GM12878 (cell line): ENCODE results near the gene S1PR2. TPM values are rescaled to one million over a fixed set of nuclear protein-coding genes. Genes with fewer than 3 reads are reported as not detected.

ENCODE experiments used
- ATAC-seq: fragments of 200-7000 bp; cut with Tn5 transposase; 3 replicates; pipeline ENCODE4 v1.9.1; 2020; ENCODE audit warnings: mild to moderate bottlenecking, moderate library complexity
- BruUV-seq: library from RNA; stranded (reverse); fragments of 400-500 nt; replicated peaks from 2 replicates; lab custom pipeline; 2021; lab: Mats Ljungman, UMichigan
- CTCF ChIA-PET: fragments of 300-600 bp; sonication (Branson Sonifier 250); formaldehyde crosslinking; extraction: SDS; loops from one replicate; lab custom pipeline; 2021; ENCODE audit warnings: inconsistent platforms; lab: Yijun Ruan, JAX
- POLR2A ChIA-PET: fragments of 350-600 bp; formaldehyde crosslinking; extraction: SDS; loops from one replicate; lab custom pipeline; 2021; ENCODE audit warnings: inconsistent platforms; lab: Charles Lee
- RAD21 ChIA-PET: fragments of 300-600 bp; sonication (Branson Sonifier 250); formaldehyde crosslinking; loops from one replicate; lab custom pipeline; 2023; ENCODE audit warnings: antibody characterized with exemption; ENCODE audit not compliant: unreplicated experiment; lab: Charles Lee
- SMC1A ChIA-PET: fragments of 300-600 bp; sonication (Branson Sonifier 250); formaldehyde crosslinking; loops from one replicate; lab custom pipeline; 2023; ENCODE audit not compliant: unreplicated experiment, uncharacterized antibody; lab: Charles Lee
- DNase-seq: peaks from one replicate; pipeline ENCODE4 v3.0.0-alpha.2; 2011; ENCODE audit warnings: low read depth, low spot score
- FAIRE-seq: peaks from 3 replicates; lab custom pipeline; 2011; peaks lifted over from hg19 to GRCh38; lab: Jason Lieb, UNC
- H2AFZ ChIP-seq: 2 replicates; pipeline ENCODE4 v1.6.0; 2011; ENCODE audit warnings: low read depth, low read length, control low read depth; ENCODE audit not compliant: control insufficient read depth
- H3K27ac ChIP-seq: 2 replicates; pipeline ENCODE4 v1.5.1; 2011; ENCODE audit warnings: control low read depth; ENCODE audit not compliant: control insufficient read depth, insufficient read depth
- H3K27me3 ChIP-seq, 2 experiments: replicated peaks in 1 of 2; 2 replicates each; pipeline versions ENCODE4 v1.6.0 to v1.6.1; 2011; ENCODE audit warnings: low read length in 1 of 2; ENCODE audit not compliant: control insufficient read depth in 2 of 2, insufficient read depth in 2 of 2
- H3K36me3 ChIP-seq, 2 experiments: 2 replicates each; pipeline ENCODE4 v1.5.1; 2011; ENCODE audit warnings: low read length in 1 of 2; ENCODE audit not compliant: control insufficient read depth in 2 of 2, insufficient read depth in 2 of 2
- H3K4me1 ChIP-seq: 2 replicates; pipeline ENCODE4 v1.6.1; 2011; ENCODE audit warnings: mild to moderate bottlenecking, low read length, moderate library complexity, mixed read lengths; ENCODE audit not compliant: control insufficient read depth, insufficient read depth
- H3K4me2 ChIP-seq: 2 replicates; pipeline ENCODE4 v1.6.0; 2011; ENCODE audit warnings: control low read depth; ENCODE audit not compliant: control insufficient read depth, insufficient read depth
- H3K4me3 ChIP-seq: fragments of 200-600 bp; sonication (generic); 2 replicates; pipeline ENCODE4 v1.5.1; 2016
- H3K79me2 ChIP-seq: 2 replicates; pipeline ENCODE4 v1.6.0; 2011; ENCODE audit warnings: low read length; ENCODE audit not compliant: control insufficient read depth, insufficient read depth
- H3K9ac ChIP-seq: 2 replicates; pipeline ENCODE4 v1.8.0; 2011; ENCODE audit warnings: low read length, control low read depth, mixed read lengths; ENCODE audit not compliant: control insufficient read depth, insufficient read depth
- H3K9me3 ChIP-seq: replicated peaks from 3 replicates; pipeline ENCODE4 v1.5.1; 2011; ENCODE audit warnings: mild to moderate bottlenecking, low read length; ENCODE audit not compliant: control insufficient read depth, insufficient read depth
- H4K20me1 ChIP-seq: 2 replicates; pipeline ENCODE4 v1.6.0; 2011; ENCODE audit not compliant: control insufficient read depth, insufficient read depth
- CHD2 ChIP-seq: IDR thresholded peaks from 2 replicates; pipeline ENCODE4 v1.6.1; 2011; ENCODE audit warnings: low read depth, low read length, improper control_type of control experiment, borderline replicate concordance
- EGR1 ChIP-seq, 2 experiments: IDR thresholded peaks; 1 replicate in 1 of 2; 2 replicates in 1 of 2; pipeline ENCODE4 v1.6.1; 2011 to 2012; ENCODE audit warnings: low read depth in 2 of 2, low read length in 2 of 2, borderline replicate concordance in 1 of 2, mild to moderate bottlenecking in 1 of 2, moderate library complexity in 1 of 2
- FOXK2 ChIP-seq: fragments of 450-650 bp; IDR thresholded peaks from 2 replicates; pipeline ENCODE4 v1.6.1; 2017; ENCODE audit warnings: mild to moderate bottlenecking, moderate library complexity
- GATAD2B ChIP-seq: fragments of 450-650 bp; conservative IDR thresholded peaks from 2 replicates; pipeline ENCODE4 v1.6.1; 2017; ENCODE audit warnings: low read depth, mild to moderate bottlenecking, moderate library complexity
- JUND ChIP-seq: IDR thresholded peaks from 2 replicates; pipeline ENCODE4 v1.6.1; 2012; ENCODE audit warnings: low read depth, mild to moderate bottlenecking, low read length, improper control_type of control experiment, moderate library complexity
- KDM1A ChIP-seq: fragments of 200-600 bp; sonication (generic); IDR thresholded peaks from 2 replicates; pipeline ENCODE4 v1.6.1; 2016; ENCODE audit warnings: borderline replicate concordance
- KLF5 ChIP-seq: fragments of 450-650 bp; IDR thresholded peaks from 2 replicates; pipeline ENCODE4 v1.6.1; 2014; ENCODE audit warnings: mild to moderate bottlenecking; ENCODE audit not compliant: partially characterized antibody
- MEF2A ChIP-seq: IDR thresholded peaks from 2 replicates; pipeline ENCODE4 v1.6.1; 2011; ENCODE audit warnings: low read depth, mild to moderate bottlenecking, low read length, moderate library complexity; ENCODE audit not compliant: insufficient read depth
- MYB ChIP-seq: fragments of 150-350 bp; IDR thresholded peaks from 2 replicates; pipeline ENCODE4 v1.6.1; 2014; ENCODE audit warnings: mild to moderate bottlenecking, low read depth, low read length, borderline replicate concordance
- NR2C2 ChIP-seq: IDR thresholded peaks from 2 replicates; pipeline ENCODE4 v1.6.1; 2011; ENCODE audit warnings: borderline replicate concordance, low read depth; ENCODE audit not compliant: control insufficient read depth, insufficient read length
- PAX5 ChIP-seq: IDR thresholded peaks from 2 replicates; pipeline ENCODE4 v1.6.1; 2011; ENCODE audit warnings: low read depth, low read length, borderline replicate concordance
- RUNX3 ChIP-seq: IDR thresholded peaks from 2 replicates; pipeline ENCODE4 v1.6.1; 2012; ENCODE audit warnings: low read length, inconsistent platforms
- SMAD5 ChIP-seq: IDR thresholded peaks from 2 replicates; pipeline ENCODE4 v1.6.1; 2016; ENCODE audit warnings: antibody characterized with exemption, low read depth
- SREBF1 ChIP-seq: IDR thresholded peaks from 2 replicates; pipeline ENCODE4 v1.6.1; 2012; ENCODE audit warnings: mild to moderate bottlenecking, low read length
- SRF ChIP-seq, 2 experiments: IDR thresholded peaks; 2 replicates each; pipeline ENCODE4 v1.6.1; 2011; ENCODE audit warnings: low read depth in 2 of 2, low read length in 2 of 2, mild to moderate bottlenecking in 1 of 2, moderate library complexity in 1 of 2
- TARDBP ChIP-seq: IDR thresholded peaks from 2 replicates; pipeline ENCODE4 v1.6.1; 2016; ENCODE audit warnings: borderline replicate concordance
- TCF12 ChIP-seq: IDR thresholded peaks from 2 replicates; pipeline ENCODE4 v1.6.1; 2011; ENCODE audit warnings: low read depth, mild to moderate bottlenecking, low read length
- WGBS: methylation state at CpG from one replicate; pipeline ENCODE4 v1.1.6; 2016; ENCODE audit warnings: low lambda C conversion rate; ENCODE audit not compliant: insufficient replicate concordance, insufficient coverage; ENCODE audit errors: missing lambda C conversion rate; 5-methylcytosine and 5-hydroxymethylcytosine counted together
- in situ Hi-C: fragments of 300-500 bp; cut with MboI; formaldehyde crosslinking; loops from 9 replicates; pipeline ENCODE4 v1.14.3; 2018; ENCODE audit warnings: mixed read lengths
- intact Hi-C: fragments of 100-400 bp; cut with micrococcal nuclease; formaldehyde crosslinking; loops from one replicate; pipeline ENCODE4 v1.14.2; 2022; ENCODE audit not compliant: unreplicated experiment
- polyA plus RNA-seq, 11 experiments: library from polyadenylated mRNA; depleted of rRNA in 4 of 11; unstranded in 6 of 11; stranded (reverse) in 5 of 11; fragments of >200 nt; fragmentation: Nextera tagmentation in 4 of 11; fragmentation: Illumina TruSeq in 1 of 11; extraction: Ambion mirVana in 4 of 11; extraction: Trizol in 1 of 11; gene quantifications; 1 replicate in 1 of 11; 2 replicates in 10 of 11; pipeline versions ENCODE4 v1.2.1 to v1.2.3, GENCODE V29; 2011 to 2016; ENCODE audit warnings: inconsistent platforms in 2 of 11, missing spikeins in 2 of 11, low read depth in 1 of 11
- total RNA-seq, 4 experiments: library from RNA; depleted of rRNA in 3 of 4; stranded (reverse); fragments of >200 nt in 3 of 4; fragmentation: Illumina TruSeq in 1 of 4; extraction: Trizol in 1 of 4; gene quantifications; 2 replicates each; pipeline versions ENCODE4 v1.2.1 to v1.2.3, GENCODE V29; 2013 to 2021
- TF ChIP-seq, protein P1 (sequence below): IDR thresholded peaks from 2 replicates; pipeline ENCODE4 v1.6.1; 2011; ENCODE audit warnings: low read depth, mild to moderate bottlenecking, low read length, moderate library complexity, borderline replicate concordance; ENCODE audit errors: extremely low read depth
- TF ChIP-seq, protein P2 (sequence below): IDR thresholded peaks from 2 replicates; pipeline ENCODE4 v1.6.1; 2012; ENCODE audit warnings: low read depth, low read length, improper control_type of control experiment
- TF ChIP-seq, protein P3 (sequence below): fragments of 450-650 bp; conservative IDR thresholded peaks from 2 replicates; pipeline ENCODE4 v1.6.1; 2017; ENCODE audit warnings: mild to moderate bottlenecking, moderate library complexity

Gene S1PR2
- total and polyA plus RNA-seq, 10 of the 15 experiments (the other 5 are each of a cell fraction or from before 2014, with no cell fraction given), result 4.9 to 26.8 (median 11.6) TPM

DNA sequence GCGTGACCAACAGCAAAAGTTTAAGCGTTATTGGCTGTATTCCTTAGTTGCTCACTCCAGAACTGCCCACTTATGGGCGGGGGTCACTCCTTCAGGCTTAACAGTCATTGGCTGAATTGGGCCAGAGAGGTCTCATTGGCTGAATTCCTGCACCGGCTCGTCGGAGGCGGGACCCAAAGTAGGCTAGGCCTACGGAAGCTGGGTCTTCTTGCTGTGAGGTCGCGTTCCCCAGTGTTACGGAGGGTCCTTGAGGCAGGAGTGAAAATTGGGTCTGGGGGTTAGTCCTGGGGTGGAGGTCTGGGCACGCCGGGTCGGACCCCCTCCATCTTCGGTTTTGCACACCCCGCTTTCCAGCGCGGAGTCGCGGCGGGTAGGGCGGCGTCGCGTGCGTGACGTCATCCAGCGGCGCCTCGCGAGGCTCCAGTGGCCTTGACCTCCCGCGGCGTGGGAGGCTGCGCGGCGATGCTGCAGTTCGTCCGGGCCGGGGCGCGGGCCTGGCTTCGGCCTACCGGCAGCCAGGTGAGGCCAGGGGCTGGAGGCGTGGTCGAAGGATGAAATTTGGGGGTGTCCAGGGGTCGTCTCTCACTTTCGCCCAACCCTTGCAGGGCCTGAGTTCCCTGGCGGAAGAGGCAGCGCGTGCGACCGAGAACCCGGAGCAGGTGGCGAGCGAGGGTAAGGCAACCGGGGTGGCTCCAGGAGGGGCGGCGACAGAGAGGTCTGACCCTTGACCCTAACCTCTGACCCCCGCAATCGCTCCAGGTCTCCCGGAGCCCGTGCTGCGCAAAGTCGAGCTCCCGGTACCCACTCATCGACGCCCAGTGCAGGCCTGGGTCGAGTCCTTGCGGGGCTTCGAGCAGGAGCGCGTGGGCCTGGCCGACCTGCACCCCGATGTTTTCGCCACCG is 20.9 kb upstream of the S1PR2 start, which contains the start of gene MRPL4:
MRPL4 (plus strand) TSS at position 423 of the 903 bp plus-strand sequence; CDS start at position 463, 40 bp downstream.
- FAIRE-seq (peak; percentile 99), ATAC-seq (peak; percentile 97), DNase-seq (peak; percentile 96)
- Histone ChIP-seq H3K27me3 (no peaks in the 10 kb centered on the region), H3K9ac (peak within 1 kb of the TSS; percentile 84), H3K27ac (peak within 1 kb of the TSS; percentile 96), H2AFZ (peak within 1 kb of the TSS; percentile 99), H3K4me1 (peaks cover 17% of the 10 kb centered on the region), H3K36me3 (peaks cover 8 to 10% of the 10 kb centered on the region in 2 experiments; a peak in 3 of 4 replicates), H4K20me1 (no peaks in the 10 kb centered on the region), H3K4me3 (peak within 1 kb of the TSS; percentile 93), H3K9me3 (no peaks in the 10 kb centered on the region; the same call in 2 of the 3 replicates), H3K79me2 (peaks cover 22% of the 10 kb centered on the region), H3K4me2 (peak within 1 kb of the TSS; percentile 85)
- intact Hi-C loops, result loop anchor here (1.0 to 5.0 kb wide), 3 partner anchors 33 to 130 kb away; partner anchors contain the start of gene DNMT1
- ChIA-PET POLR2A (interaction anchor here (0.6 to 1.4 kb wide), 7 partner anchors 20 to 156 kb away, joined by 3 to 5 read pairs (median 3); no protein-coding TSS in a partner anchor), CTCF (interaction anchor here (0.6 to 8.3 kb wide), 9 partner anchors 15 to 320 kb away, joined by 3 to 148 read pairs (median 12); partner anchors contain the start of genes ANGPTL6 and S1PR2), RAD21 (interaction anchor here (0.5 to 8.4 kb wide), 11 partner anchors 12 to 320 kb away, joined by 3 to 98 read pairs (median 4); partner anchors contain the start of genes ICAM1, ICAM5 and S1PR2), SMC1A (interaction anchor here (0.9 to 3.9 kb wide), 9 partner anchors 8 to 320 kb away, joined by 3 to 78 read pairs (median 4); partner anchors contain the start of genes DNMT1, ICAM1 and S1PR2)
- in situ Hi-C loops, result no loop called here
- no TSS peak for BruUV-seq
- WGBS, result under 1% methylated on average over 75 of the region's 77 CpGs
- TF ChIP-seq MEF2A, result no peak
- TF ChIP-seq SREBF1, result no peak
- TF ChIP-seq, protein P1, sequence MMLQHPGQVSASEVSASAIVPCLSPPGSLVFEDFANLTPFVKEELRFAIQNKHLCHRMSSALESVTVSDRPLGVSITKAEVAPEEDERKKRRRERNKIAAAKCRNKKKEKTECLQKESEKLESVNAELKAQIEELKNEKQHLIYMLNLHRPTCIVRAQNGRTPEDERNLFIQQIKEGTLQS, result peak; percentile 87
- TF ChIP-seq NR2C2, result peak; percentile 72
- TF ChIP-seq TCF12, result no peak
- TF ChIP-seq KLF5, result peak; percentile 71
- no peak; the same call in none of the 2 replicates for TF ChIP-seq GATAD2B
- TF ChIP-seq SRF (IDR thresholded peaks at IDR 0.05; ENCODE audit: low read depth in 2 of 2, low read length in 2 of 2), result peak; percentile 71 to 90
- peak; percentile 67; the same call in 1 of the 2 replicates for TF ChIP-seq SMAD5
- peak; percentile 78; the same call in 1 of the 2 replicates for TF ChIP-seq JUND
- TF ChIP-seq FOXK2, result peak; percentile 36; the same call in 1 of the 2 replicates
- peak; percentile 76 for TF ChIP-seq PAX5
- 0 out of 2 replicates have a peak, but pooled peaks have one; percentile 47 for TF ChIP-seq TARDBP
- peak in 1 of 2 experiments; percentile 94; a peak in 2 of 3 replicates for TF ChIP-seq EGR1 (IDR thresholded peaks at IDR 0.05; ENCODE audit: borderline replicate concordance in 1 of 2, low read depth in 2 of 2, low read length in 2 of 2)
- TF ChIP-seq RUNX3, result peak; percentile 41; the same call in 1 of the 2 replicates
- TF ChIP-seq, protein P2, sequence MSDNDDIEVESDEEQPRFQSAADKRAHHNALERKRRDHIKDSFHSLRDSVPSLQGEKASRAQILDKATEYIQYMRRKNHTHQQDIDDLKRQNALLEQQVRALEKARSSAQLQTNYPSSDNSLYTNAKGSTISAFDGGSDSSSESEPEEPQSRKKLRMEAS, result peak; percentile 88
- TF ChIP-seq, protein P3, sequence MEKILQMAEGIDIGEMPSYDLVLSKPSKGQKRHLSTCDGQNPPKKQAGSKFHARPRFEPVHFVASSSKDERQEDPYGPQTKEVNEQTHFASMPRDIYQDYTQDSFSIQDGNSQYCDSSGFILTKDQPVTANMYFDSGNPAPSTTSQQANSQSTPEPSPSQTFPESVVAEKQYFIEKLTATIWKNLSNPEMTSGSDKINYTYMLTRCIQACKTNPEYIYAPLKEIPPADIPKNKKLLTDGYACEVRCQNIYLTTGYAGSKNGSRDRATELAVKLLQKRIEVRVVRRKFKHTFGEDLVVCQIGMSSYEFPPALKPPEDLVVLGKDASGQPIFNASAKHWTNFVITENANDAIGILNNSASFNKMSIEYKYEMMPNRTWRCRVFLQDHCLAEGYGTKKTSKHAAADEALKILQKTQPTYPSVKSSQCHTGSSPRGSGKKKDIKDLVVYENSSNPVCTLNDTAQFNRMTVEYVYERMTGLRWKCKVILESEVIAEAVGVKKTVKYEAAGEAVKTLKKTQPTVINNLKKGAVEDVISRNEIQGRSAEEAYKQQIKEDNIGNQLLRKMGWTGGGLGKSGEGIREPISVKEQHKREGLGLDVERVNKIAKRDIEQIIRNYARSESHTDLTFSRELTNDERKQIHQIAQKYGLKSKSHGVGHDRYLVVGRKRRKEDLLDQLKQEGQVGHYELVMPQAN, result peak; percentile 97
- no peak for TF ChIP-seq KDM1A
- peak; percentile 88 for TF ChIP-seq CHD2
- no peak for TF ChIP-seq MYB
